Lung (tissue), 12 donors: ENCODE measurements around the gene ANKZF1. TPM values are rescaled to one million over a fixed set of nuclear protein-coding genes. Genes with fewer than 3 reads are reported as not detected.
A peak's percentile ranks its signal among the peaks of the same experiment; 100 is the strongest.

Source experiments
- ATAC-seq: fragments of 200-7000 bp; cut with Tn5 transposase; one replicate; pipeline ENCODE4 v1.9.1; 2020; ENCODE audit warnings: moderate number of reproducible peaks; ENCODE audit not compliant: insufficient read depth, low FRiP score
- DNase-seq, 3 donors: peaks; one replicate each; pipeline ENCODE4 v3.0.0-alpha.2; 2013 to 2017
- H3K27ac ChIP-seq, 2 donors: one replicate each; pipeline ENCODE4 v1.5.1; 2013; ENCODE audit warnings: mild to moderate bottlenecking in 2 of 2, moderate library complexity in 2 of 2, control low read depth in 1 of 2, inconsistent platforms in 1 of 2, low read depth in 1 of 2, low read length in 1 of 2
- H3K27me3 ChIP-seq, 3 donors: one replicate each; pipeline ENCODE4 v1.5.1; 2013; ENCODE audit warnings: low read length in 2 of 3; ENCODE audit not compliant: control insufficient read depth in 3 of 3, insufficient read depth in 3 of 3
- H3K36me3 ChIP-seq, 4 donors: one replicate each; pipeline ENCODE4 v1.5.1; 2013; ENCODE audit warnings: low read length in 4 of 4, mild to moderate bottlenecking in 1 of 4, moderate library complexity in 1 of 4; ENCODE audit not compliant: control insufficient read depth in 4 of 4, insufficient read depth in 4 of 4
- H3K4me1 ChIP-seq, 5 donors: one replicate each; pipeline ENCODE4 v1.5.1; 2013; ENCODE audit warnings: low read length in 5 of 5, mild to moderate bottlenecking in 2 of 5, moderate library complexity in 1 of 5; ENCODE audit not compliant: control insufficient read depth in 5 of 5, insufficient read depth in 5 of 5
- H3K4me3 ChIP-seq: one replicate; pipeline ENCODE4 v1.5.1; 2013; ENCODE audit warnings: mild to moderate bottlenecking, control low read depth, moderate library complexity
- H3K9ac ChIP-seq, 2 donors: one replicate each; pipeline ENCODE4 v1.5.1; 2013; ENCODE audit warnings: low read length in 2 of 2, control low read depth in 1 of 2; ENCODE audit not compliant: insufficient read depth in 1 of 2
- H3K9me3 ChIP-seq, 4 donors: one replicate each; pipeline ENCODE4 v1.5.1; 2013; ENCODE audit warnings: low read length in 3 of 4, mild to moderate bottlenecking in 1 of 4, moderate library complexity in 1 of 4; ENCODE audit not compliant: control insufficient read depth in 4 of 4, insufficient read depth in 3 of 4
- WGBS, 2 donors: extraction: QIAGEN DNeasy Blood & Tissue Kit; methylation state at CpG; one replicate each; pipeline ENCODE4 v1.1.7; 2013; 5-methylcytosine and 5-hydroxymethylcytosine counted together
- polyA plus RNA-seq, 2 donors: library from polyadenylated mRNA; stranded (reverse); fragments of 200-250 nt; gene quantifications; one replicate each; pipeline ENCODE4 v1.2.1, GENCODE V29; 2013
- total RNA-seq, 2 donors: library from RNA; depleted of rRNA in 1 of 2; stranded (reverse); fragments of >200 nt in 1 of 2; gene quantifications; one replicate each; pipeline ENCODE4 v1.2.1, GENCODE V29; 2014 to 2021
- TF ChIP-seq, protein P1 (sequence below): IDR thresholded peaks from 2 replicates; pipeline ENCODE4 v1.5.1; 2012; ENCODE audit warnings: mild to moderate bottlenecking; ENCODE audit errors: control extremely low read depth, extremely low read depth
- donor health status: control.
- donor health status: control.
- donor health status: Bipolar disorder and iron deficiency.
- donor health status: healthy.
- donor health status: DM: yes; HTN: yes; CAD: no.

Gene ANKZF1
- total and polyA plus RNA-seq, 4 donors = 22.3 to 101 (median 34.2) TPM

- H3K27ac ChIP-seq = no peak overlapping the region
- H3K4me3 ChIP-seq = no peak overlapping the region
- H3K9ac ChIP-seq = no peak overlapping the region
- H3K27me3 ChIP-seq = no peaks in the 10 kb centered on the region
- DNase-seq (no peak), ATAC-seq (no peak)
- WGBS, 2 donors = 94 to 98% methylated on average over 16 of the region's 16 CpGs
- peaks cover 0 to 12% (median 4%) of the 10 kb centered on the region in 5 donors for H3K4me1 ChIP-seq
- no peaks in the 10 kb centered on the region for H3K9me3 ChIP-seq
- TF ChIP-seq, protein P1, sequence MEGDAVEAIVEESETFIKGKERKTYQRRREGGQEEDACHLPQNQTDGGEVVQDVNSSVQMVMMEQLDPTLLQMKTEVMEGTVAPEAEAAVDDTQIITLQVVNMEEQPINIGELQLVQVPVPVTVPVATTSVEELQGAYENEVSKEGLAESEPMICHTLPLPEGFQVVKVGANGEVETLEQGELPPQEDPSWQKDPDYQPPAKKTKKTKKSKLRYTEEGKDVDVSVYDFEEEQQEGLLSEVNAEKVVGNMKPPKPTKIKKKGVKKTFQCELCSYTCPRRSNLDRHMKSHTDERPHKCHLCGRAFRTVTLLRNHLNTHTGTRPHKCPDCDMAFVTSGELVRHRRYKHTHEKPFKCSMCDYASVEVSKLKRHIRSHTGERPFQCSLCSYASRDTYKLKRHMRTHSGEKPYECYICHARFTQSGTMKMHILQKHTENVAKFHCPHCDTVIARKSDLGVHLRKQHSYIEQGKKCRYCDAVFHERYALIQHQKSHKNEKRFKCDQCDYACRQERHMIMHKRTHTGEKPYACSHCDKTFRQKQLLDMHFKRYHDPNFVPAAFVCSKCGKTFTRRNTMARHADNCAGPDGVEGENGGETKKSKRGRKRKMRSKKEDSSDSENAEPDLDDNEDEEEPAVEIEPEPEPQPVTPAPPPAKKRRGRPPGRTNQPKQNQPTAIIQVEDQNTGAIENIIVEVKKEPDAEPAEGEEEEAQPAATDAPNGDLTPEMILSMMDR = no peak
- H3K36me3 ChIP-seq = peaks cover 5 to 41% (median 26%) of the 10 kb centered on the region in 4 donors
Measured at GRCh38 chr2:219284501-219285372, 55.1 kb downstream of the ANKZF1 start.

GRCh38 chr2:219285373-219285735 lies 55.7 kb downstream of the ANKZF1 start:
- Histone ChIP-seq H3K27me3 (no peaks in the 10 kb centered on the region), H3K9ac (no peak overlapping the region), H3K4me3 (no peak overlapping the region), H3K27ac (no peak overlapping the region), H3K4me1 (peaks cover 0 to 10% (median 0%) of the 10 kb centered on the region in 5 donors), H3K9me3 (no peaks in the 10 kb centered on the region), H3K36me3 (peaks cover 5 to 41% (median 26%) of the 10 kb centered on the region in 4 donors)
- 95 to 96% methylated on average over 12 of the region's 12 CpGs for WGBS, 2 donors
- TF ChIP-seq, protein P1 = no peak
- ATAC-seq = no peak
- no peak for DNase-seq

DNA sequence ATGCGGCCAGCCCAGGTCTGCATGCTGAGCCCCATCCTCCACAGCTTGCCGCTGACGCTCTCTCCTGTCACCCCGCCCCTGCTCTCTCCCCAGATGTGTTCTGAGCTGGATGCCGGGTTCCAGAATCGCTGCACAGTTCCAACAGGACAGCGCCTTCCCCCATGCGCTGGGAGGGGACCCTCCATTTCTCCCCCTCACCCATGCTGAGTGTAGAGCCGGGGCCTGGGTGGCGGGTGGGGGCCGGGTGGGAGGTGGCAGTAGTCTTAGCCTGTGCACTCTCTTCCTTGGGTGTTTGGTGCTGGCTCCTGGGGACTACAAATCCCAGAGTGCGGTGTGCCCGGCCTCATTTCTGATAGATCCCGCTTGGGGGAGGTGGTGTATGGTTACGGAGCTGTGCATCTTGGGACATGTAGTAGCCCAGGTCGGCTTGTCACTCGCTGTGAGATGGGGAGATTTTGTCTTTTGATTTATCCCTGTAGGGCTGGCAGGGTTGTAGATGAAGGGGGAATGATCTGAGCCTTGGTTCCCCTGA lies 56.4 kb downstream of the ANKZF1 start:
- Histone ChIP-seq H3K4me3 (no peak overlapping the region), H3K9ac (no peak overlapping the region), H3K27ac (no peak overlapping the region), H3K36me3 (peaks cover 5 to 39% (median 21%) of the 10 kb centered on the region in 4 donors), H3K9me3 (no peaks in the 10 kb centered on the region), H3K4me1 (peaks cover 0 to 9% (median 0%) of the 10 kb centered on the region in 5 donors), H3K27me3 (no peaks in the 10 kb centered on the region)
- peak; percentile 34 to 50 (median 42) for DNase-seq
- TF ChIP-seq, protein P1 = no peak
- WGBS, 2 donors = 84 to 85% methylated on average over 17 of the region's 17 CpGs
- ATAC-seq = no peak

Other genes starting within 250 kb of the ANKZF1 start
- not detected for gene FEV, start 244.6 kb upstream of the ANKZF1 start, total RNA-seq
- not detected for gene FEV, start 244.6 kb upstream of the ANKZF1 start, polyA plus RNA-seq
- not detected for gene CRYBA2, start 236.4 kb upstream of the ANKZF1 start, total RNA-seq
- under 1 TPM in 1 of 2 donors, not detected in 1; 0.08 TPM for gene CRYBA2, start 236.4 kb upstream of the ANKZF1 start, polyA plus RNA-seq
- gene CFAP65, start 188.3 kb upstream of the ANKZF1 start, total RNA-seq = 10 to 100 TPM; 10.3 to 16.5 TPM
- gene CFAP65, start 188.3 kb upstream of the ANKZF1 start, polyA plus RNA-seq = 1 to 10 TPM; 3.9 to 5.8 TPM
- gene IHH, start 168.9 kb upstream of the ANKZF1 start, total RNA-seq = 1 to 10 TPM; 2.2 to 4.4 TPM
- 1 to 10 TPM in 1 of 2 donors, under 1 TPM in 1; 0.55 to 1.8 TPM for gene IHH, start 168.9 kb upstream of the ANKZF1 start, polyA plus RNA-seq
- gene NHEJ1, start 69.0 kb upstream of the ANKZF1 start, total RNA-seq = 10 to 100 TPM; 13.3 to 21.1 TPM
- 10 to 100 TPM in 1 of 2 donors, 1 to 10 TPM in 1; 8.4 to 11.7 TPM for gene NHEJ1, start 69.0 kb upstream of the ANKZF1 start, polyA plus RNA-seq
- gene SLC23A3, start 59.8 kb upstream of the ANKZF1 start, total RNA-seq = 1 to 10 TPM; 2.0 to 2.5 TPM
- gene SLC23A3, start 59.8 kb upstream of the ANKZF1 start, polyA plus RNA-seq = 1 to 10 TPM in 1 of 2 donors, under 1 TPM in 1; 0.80 to 1.7 TPM
- 10 to 100 TPM; 27.5 to 66.9 TPM for gene CNPPD1, start 52.9 kb upstream of the ANKZF1 start, total RNA-seq
- 10 to 100 TPM; 37.2 to 60.1 TPM for gene CNPPD1, start 52.9 kb upstream of the ANKZF1 start, polyA plus RNA-seq
- gene RETREG2, start 51.5 kb upstream of the ANKZF1 start, total RNA-seq = 10 to 100 TPM; 42.1 to 80.6 TPM
- 10 to 100 TPM; 46.8 to 56.6 TPM for gene RETREG2, start 51.5 kb upstream of the ANKZF1 start, polyA plus RNA-seq
- 10 to 100 TPM; 28.2 to 41.4 TPM for gene ZFAND2B, start 23.0 kb upstream of the ANKZF1 start, total RNA-seq
- gene ZFAND2B, start 23.0 kb upstream of the ANKZF1 start, polyA plus RNA-seq = 10 to 100 TPM; 37.7 to 45.1 TPM
- gene ABCB6, start 10.8 kb upstream of the ANKZF1 start, total RNA-seq = 10 to 100 TPM; 17.2 to 40.4 TPM
- 10 to 100 TPM; 27.7 to 49.4 TPM for gene ABCB6, start 10.8 kb upstream of the ANKZF1 start, polyA plus RNA-seq
- 10 to 100 TPM; 49.1 TPM for gene ATG9A, start 170 bp upstream of the ANKZF1 start, total RNA-seq
- 10 to 100 TPM; 22.5 to 36.1 TPM for gene ATG9A, start 170 bp upstream of the ANKZF1 start, polyA plus RNA-seq
- 10 to 100 TPM; 18.1 to 18.7 TPM for gene GLB1L, start 15.6 kb downstream of the ANKZF1 start, total RNA-seq
- gene GLB1L, start 15.6 kb downstream of the ANKZF1 start, polyA plus RNA-seq = 1 to 10 TPM; 7.5 to 9.1 TPM
- gene STK16, start 15.7 kb downstream of the ANKZF1 start, total RNA-seq = 10 to 100 TPM; 16.2 to 25.7 TPM
- 10 to 100 TPM; 25.2 to 50.5 TPM for gene STK16, start 15.7 kb downstream of the ANKZF1 start, polyA plus RNA-seq
- 10 to 100 TPM in 1 of 2 donors, 1 to 10 TPM in 1; 5.7 to 20.3 TPM for gene TUBA4B, start 23.4 kb downstream of the ANKZF1 start, total RNA-seq
- 10 to 100 TPM in 1 of 2 donors, 1 to 10 TPM in 1; 8.7 to 12.2 TPM for gene TUBA4B, start 23.4 kb downstream of the ANKZF1 start, polyA plus RNA-seq
- gene TUBA4A, start 24.1 kb downstream of the ANKZF1 start, total RNA-seq = 10 to 100 TPM; 15.6 to 37.9 TPM
- gene TUBA4A, start 24.1 kb downstream of the ANKZF1 start, polyA plus RNA-seq = 10 to 100 TPM; 48.1 to 82.1 TPM
- 10 to 100 TPM; 77.3 to 79.6 TPM for gene DNAJB2, start 49.6 kb downstream of the ANKZF1 start, total RNA-seq
- 10 to 100 TPM; 63.7 to 73.4 TPM for gene DNAJB2, start 49.6 kb downstream of the ANKZF1 start, polyA plus RNA-seq
- gene PTPRN, start 79.6 kb downstream of the ANKZF1 start, total RNA-seq = 1 to 10 TPM in 1 of 2 donors, under 1 TPM in 1; 0.21 to 2.6 TPM
- gene PTPRN, start 79.6 kb downstream of the ANKZF1 start, polyA plus RNA-seq = under 1 TPM; 0.11 to 0.22 TPM
- gene RESP18, start 102.9 kb downstream of the ANKZF1 start, total RNA-seq = not detected
- not detected for gene RESP18, start 102.9 kb downstream of the ANKZF1 start, polyA plus RNA-seq
- gene DNPEP, start 158.1 kb downstream of the ANKZF1 start, total RNA-seq = 10 to 100 TPM; 73.7 to 78.6 TPM
- gene DNPEP, start 158.1 kb downstream of the ANKZF1 start, polyA plus RNA-seq = 10 to 100 TPM; 82.9 to 89.7 TPM
- gene DES, start 188.6 kb downstream of the ANKZF1 start, total RNA-seq = 10 to 100 TPM; 23.9 to 88.7 TPM
- 100 to 1,000 TPM in 1 of 2 donors, 10 to 100 TPM in 1; 27.2 to 108 TPM for gene DES, start 188.6 kb downstream of the ANKZF1 start, polyA plus RNA-seq
- 10 to 100 TPM in 1 of 2 donors, 1 to 10 TPM in 1; 8.7 to 15.6 TPM for gene SPEG, start 205.0 kb downstream of the ANKZF1 start, total RNA-seq
- gene SPEG, start 205.0 kb downstream of the ANKZF1 start, polyA plus RNA-seq = 10 to 100 TPM in 1 of 2 donors, 1 to 10 TPM in 1; 3.7 to 10.5 TPM